Measurements from ENCODE around the gene SERPINI1.

The SERPINI1 gene

GRCh38 chr3:167734498-167735232 lies 856 bp upstream of the SERPINI1 start, which contains the start of gene PDCD10:
TSS of gene PDCD10 (minus strand) at chr3:167734892. CDS start at chr3:167720157, 14,735 bp downstream.
- peak; percentile 99 for DNase-seq

DNA sequence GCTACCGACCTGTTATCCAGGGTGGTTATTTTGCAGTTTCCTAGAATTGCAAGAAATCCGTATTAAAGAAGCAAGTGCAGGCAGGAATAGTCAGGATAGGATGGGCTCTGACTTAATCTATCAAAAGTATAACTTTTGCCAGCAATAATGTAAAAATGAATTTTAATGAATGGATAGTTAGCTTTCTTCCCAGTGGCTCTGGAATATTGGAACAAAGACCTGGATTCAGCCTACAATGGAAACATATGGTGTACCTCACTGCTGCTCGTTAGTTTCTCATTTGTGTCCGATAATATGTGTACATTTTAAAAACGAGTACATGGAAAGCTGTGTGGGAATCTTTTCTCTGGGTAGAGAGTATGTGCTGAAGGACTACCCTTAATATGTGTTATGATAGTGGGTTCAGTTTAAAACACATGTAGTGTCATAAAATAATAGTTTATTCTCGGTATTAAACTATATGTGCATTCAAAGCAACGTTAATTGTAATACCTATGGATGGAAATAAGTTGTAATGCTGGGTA lies 805 bp downstream of the SERPINI1 start:
- no peak for DNase-seq

DNA sequence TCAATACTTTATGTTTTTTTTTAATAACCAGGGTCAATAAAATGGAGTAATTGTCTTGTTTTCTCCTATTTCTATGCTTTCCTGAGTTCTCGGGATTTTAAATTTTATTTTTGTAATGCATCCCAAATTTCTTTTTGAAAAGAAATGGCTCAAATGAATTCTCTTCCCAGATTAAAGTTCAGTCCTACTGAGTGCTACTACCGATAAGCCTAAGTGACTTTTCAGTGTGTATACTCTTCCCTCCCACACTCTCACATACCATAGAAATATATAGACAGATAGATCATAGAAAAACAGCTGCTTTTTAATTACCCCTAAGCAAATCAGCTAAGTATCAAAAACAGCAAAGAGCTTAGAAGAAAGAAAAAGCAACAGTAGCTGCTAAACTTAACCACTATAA lies 1.5 kb downstream of the SERPINI1 start:
- DNase-seq, result no peak

GRCh38 chr3:167738037-167738436 lies 2.5 kb downstream of the SERPINI1 start:
- DNase-seq, result no peak

GRCh38 chr3:167739190-167739810 lies 3.8 kb downstream of the SERPINI1 start:
- DNase-seq, result no peak

DNA sequence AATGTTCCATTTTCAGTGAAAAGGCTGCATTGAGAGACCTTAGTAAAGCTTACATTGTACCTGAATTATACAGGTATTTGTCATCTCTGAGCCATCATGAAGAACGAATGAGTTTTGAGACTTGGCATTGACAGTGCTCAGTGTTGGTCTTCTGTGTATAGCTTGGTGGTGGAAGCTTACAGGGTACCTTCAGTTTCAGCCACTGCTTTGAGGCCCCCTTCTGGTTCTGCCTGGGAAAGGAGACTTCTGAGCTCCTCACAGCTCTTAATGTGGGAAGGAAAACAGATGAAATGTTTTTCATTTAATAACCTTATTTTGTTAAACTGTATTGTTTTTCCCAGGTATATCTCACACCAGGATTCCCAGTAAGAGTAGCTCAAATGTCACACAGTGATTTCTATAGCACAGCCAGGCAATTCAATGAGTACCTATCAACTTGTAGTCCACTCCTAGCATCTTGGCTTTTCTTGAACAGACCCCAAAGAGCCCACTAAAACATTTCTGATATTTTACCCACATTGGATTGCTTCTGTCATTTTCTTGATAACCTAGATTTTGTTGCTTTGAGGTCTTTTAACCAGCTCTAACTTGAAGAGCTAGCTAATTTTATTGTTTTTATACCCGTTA lies 5.6 kb downstream of the SERPINI1 start:
- DNase-seq, result no peak

- DNase-seq, result no peak
Observed at GRCh38 chr3:167742338-167742737, 6.8 kb downstream of the SERPINI1 start.

DNA sequence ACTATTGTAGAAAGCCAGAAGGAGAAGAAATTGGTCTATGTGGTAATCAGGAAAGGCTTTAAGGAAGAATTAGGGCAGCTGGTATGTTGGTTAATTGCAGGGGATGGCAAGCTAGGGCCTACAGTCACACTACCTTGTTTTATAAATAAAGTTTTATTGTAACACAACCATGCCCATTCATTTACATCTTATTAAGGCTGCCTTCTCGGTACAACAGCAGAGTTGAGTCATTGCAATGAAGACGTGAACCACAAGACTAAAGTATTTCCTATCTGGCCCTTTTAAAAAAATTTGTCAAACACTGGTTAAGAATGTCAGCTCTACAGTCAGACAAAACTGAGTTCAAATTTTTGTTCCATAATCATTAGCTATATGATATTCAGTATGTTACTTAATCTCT lies 8.3 kb downstream of the SERPINI1 start:
- no peak for DNase-seq

DNA sequence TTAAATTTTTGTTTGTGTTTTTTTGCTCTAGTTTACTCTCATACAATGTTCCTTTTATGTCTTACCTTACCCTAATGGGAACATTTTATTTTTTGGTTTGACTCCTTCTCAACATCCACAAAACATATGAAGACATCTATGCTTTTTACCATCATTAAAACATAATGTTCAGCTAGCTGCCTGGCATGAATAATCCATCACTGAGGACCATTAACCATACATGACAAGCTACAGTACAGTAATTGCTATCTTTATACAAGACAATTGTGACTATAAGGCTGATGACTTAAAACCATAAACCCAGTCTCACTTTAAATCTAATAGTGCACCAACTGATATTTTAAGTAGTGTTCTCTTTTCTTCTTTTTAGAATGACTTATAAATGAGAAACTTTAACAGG lies 13.7 kb downstream of the SERPINI1 start:
- DNase-seq, result no peak

DNA sequence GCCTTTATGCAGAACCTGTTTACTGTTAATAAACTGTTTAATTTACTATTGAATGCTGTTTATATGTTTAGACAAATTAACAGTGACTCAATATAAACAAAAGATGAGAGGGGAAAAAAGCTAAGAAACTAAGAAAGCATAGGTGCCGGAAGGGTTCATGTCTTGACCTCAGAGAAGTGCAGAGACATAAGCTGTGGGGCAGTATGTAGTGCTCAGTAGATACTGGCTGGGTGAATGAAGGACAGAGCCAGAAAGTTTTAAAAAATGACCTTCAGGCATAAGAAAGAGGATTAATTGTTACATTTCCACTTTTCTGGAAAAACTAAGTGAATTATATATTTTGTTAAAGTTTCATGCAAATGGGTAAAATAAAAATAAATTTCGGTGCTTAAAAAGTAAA lies 14.2 kb downstream of the SERPINI1 start:
- DNase-seq, result no peak

DNA sequence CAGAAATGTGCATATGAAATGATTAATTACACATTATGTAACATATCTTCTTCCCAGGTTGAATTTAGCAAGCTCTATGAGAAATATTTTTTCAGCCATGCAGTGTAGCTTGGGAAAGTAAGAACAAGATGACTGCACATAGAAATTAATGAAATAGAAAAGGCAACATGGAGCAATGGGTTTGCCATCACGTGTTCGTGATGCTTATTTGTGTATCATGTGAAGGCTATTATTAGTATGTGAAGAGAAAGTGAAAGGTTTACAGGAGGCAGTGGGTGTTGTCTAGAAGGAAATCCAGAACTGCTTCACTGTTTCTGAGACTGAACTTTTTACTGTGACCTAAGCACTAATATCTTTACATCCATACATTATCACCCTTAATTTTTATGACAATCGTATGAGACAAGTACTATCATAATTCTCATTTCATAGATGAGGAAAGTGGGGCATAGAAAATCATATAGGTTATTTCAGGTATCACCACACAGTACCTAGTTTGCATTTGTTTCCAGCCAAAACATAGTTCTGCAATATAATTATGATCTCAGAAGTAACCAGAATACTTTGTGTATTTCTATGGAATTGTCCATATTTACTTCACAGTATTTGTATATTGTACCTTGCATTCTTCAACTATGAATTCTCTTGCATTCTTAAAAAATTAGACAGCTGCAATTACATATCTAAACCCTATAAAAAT lies 14.9 kb downstream of the SERPINI1 start:
- DNase-seq, result no peak

DNA sequence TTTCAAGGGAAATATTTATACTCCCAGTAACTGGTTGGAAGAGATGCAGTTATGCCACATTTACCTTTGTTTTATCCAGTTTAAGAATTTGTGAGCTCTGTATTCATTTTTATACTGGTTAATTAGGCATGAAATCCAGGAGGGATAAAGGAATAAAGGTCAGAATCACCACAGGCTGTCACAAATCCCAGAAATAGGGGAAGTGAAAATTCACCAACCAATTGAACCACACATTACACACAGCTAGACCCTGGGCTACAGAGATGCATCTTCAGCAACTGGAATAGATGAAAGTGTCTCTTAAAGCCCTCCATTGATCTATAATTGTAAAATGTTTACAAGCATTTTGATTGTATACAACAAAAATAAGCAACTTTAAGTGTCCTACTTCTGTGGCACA lies 18.5 kb downstream of the SERPINI1 start:
- no peak for DNase-seq

- DNase-seq, result no peak
Observed at GRCh38 chr3:167761302-167761701, 25.8 kb downstream of the SERPINI1 start.

DNA sequence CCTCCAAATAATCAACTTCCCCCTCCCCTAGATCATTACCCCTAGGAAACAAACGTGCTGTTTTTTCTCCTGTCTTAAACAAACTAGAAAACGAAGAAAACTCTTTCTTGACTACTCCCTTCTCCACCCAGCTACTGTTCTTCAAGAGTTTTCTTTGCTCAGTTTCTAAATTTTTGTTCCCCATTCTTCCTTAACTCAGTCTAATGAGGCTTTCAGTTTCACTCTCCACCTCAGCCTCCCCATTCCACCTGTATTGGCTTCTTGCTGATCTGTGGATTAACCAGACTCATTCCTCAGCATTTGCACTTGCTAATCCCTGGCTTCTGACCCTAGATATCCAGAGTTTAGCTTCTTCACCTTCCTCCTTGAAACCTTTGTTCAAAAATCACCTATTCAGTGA lies 26.8 kb downstream of the SERPINI1 start:
- no peak for DNase-seq

DNA sequence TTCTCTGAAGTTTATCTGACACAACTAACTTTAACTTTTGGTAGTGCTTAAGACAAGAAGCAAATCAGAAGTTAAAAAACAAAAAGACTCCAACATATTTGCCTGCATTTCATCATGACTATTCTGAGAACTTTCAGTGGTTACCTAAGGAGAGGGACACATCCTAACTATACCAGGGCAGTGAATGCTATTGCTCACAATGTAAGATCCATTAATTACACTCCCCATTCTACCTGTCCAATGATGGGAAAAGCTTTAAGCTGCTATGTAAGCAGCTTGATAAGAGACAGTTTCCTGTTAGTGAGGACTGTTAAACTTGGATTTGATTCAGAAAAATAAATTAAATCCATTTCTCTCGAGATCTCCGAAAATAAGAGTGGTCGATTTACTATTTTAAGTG lies 37.5 kb downstream of the SERPINI1 start:
- DNase-seq, result no peak

- no peak for DNase-seq
Observed at GRCh38 chr3:167773584-167773983, 38.1 kb downstream of the SERPINI1 start.

DNA sequence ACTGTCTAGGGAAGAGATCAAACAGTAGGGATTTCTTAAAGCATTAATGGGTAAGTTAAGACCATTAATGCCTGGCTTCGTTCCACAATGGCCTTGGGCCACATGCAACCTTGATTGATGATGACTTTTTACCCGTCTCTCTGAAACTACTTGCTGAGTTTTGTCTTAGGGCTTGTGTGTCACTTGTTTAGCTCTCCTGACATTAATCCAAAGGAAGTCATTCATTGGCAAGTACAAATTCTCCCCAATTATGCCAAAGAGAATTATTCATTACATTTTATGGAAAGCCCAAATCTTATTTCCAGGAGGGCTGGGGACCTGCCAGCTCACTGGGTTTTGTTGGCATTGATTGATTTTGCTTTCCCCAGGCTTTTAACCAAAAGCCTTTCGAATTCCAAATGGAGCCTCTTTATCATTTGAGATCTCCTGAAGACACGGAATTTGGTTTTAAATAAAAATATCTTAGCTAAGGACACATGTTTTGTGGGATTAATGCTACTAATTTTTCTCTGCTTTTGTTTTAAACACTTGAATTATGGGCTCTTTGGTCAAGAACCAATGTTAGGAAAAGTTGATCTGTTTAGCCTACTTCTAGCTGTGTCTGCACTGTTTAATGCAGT lies 40.7 kb downstream of the SERPINI1 start:
- peak; percentile 78 for DNase-seq

- no peak for DNase-seq
Observed at GRCh38 chr3:167777356-167777755, 41.8 kb downstream of the SERPINI1 start.

DNA sequence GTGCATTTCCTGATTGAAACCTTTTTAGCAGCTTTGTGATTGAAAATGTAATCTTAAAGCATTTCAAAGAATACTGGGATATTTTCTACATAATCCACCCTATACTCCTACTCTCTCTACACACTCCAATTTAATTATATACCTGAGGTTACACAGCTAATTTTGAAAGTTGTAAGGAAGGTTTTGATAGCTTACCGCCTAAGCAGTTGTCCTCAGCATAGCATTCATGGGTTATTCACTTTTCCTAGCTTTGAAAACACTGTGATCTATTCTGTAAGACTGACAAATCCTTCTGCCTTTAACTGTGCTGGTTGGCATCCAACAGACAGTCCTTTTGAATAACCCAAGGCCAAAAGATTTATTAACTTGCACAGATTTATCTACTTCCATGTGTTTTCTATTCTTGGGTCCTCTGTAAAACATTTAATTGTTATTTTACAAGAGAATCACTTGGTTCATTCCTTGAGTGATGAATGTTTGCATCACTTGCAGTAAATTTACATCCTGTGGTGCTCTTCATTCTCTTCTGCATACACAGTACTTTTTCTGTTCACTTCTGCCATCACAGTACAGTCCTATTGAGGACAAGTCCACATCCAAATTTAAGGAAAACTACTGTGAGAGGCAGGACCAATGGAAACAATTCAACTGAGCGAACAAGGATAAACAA lies 44.8 kb downstream of the SERPINI1 start:
- no peak for DNase-seq

DNA sequence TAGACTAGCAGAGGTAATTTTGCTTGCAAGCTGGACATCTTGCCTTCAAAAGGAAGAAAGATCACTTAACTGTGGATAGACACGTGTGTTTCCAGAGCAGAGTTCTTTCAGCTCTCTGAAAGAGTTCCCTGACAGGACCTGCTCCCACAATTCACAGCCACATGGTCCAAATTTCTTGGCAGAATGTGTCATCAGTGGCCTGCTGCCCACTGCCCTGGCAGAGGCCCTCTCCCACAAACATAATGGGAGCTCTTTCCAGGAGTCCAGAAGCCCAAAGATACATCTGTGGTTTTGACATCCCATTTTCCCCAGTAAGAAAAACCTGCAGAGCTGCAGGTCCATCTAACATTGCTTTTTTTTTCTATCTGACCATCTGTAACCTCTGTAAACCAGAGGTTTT lies 48.3 kb downstream of the SERPINI1 start:
- peak; percentile 33 for DNase-seq

DNA sequence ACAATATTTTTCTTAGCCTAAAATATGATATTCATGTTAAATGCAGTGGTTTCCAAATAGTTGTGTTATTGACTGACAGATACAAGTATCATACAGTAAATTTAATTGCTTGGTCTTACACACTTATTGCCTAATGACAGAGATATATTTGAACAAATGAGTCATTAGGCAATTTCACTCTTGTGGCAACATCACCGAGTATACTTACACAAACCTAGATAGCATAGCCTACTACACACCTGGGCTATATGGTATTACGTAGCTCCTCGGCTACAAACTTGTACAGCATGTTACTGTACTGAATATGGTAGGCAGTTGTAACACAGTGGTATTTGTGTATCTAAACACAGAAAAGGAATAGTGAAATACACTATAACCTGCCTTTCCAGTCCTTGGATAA lies 50.3 kb downstream of the SERPINI1 start:
- no peak for DNase-seq

DNA sequence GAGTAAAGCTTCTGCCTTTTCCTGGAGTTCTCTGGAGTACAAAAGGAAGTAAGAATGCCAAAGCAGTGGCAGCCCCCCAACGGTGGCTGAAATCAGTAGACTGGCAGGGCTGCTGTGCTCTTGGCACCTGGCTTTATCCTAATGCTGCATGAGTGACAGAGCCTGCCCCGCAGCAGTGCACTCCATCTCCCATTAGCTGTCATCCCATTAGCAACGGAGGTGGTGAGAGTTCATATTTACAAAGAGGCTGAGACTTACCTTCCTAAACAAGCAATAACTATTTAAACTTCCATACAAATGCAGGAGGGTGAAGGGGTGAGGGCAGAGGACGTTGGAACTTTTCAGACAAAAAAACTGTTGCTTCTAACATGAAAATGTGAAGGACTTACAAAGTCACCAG lies 51.9 kb downstream of the SERPINI1 start:
- DNase-seq, result no peak
